H9 (cell line): ENCODE results near the gene STAMBPL1. TPM values are rescaled to one million over a fixed set of nuclear protein-coding genes. Genes with fewer than 3 reads are reported as not detected.

ENCODE experiments used
- DNase-seq: peaks from one replicate; pipeline ENCODE4 v3.0.0-alpha.2; 2017
- H2AFZ ChIP-seq: one replicate; pipeline ENCODE4 v1.6.1; 2013; ENCODE audit warnings: mild to moderate bottlenecking, low read length, control low read depth, moderate library complexity
- H2AK5ac ChIP-seq: 2 replicates; pipeline ENCODE4 v1.6.1; 2013; ENCODE audit warnings: low read length, control low read depth, mixed read lengths; ENCODE audit not compliant: insufficient read length
- H2BK120ac ChIP-seq: one replicate; pipeline ENCODE4 v1.6.1; 2013; ENCODE audit warnings: low read depth, mild to moderate bottlenecking, low read length, control low read depth, inconsistent platforms; ENCODE audit not compliant: poor library complexity, severe bottlenecking
- H2BK12ac ChIP-seq: 2 replicates; pipeline ENCODE4 v1.6.1; 2013; ENCODE audit warnings: low read length, control low read depth, mixed read lengths, low read depth; ENCODE audit not compliant: insufficient read length
- H2BK15ac ChIP-seq: 2 replicates; pipeline ENCODE4 v1.6.1; 2013; ENCODE audit warnings: low read depth, low read length, control low read depth
- H2BK20ac ChIP-seq: one replicate; pipeline ENCODE4 v1.6.1; 2013; ENCODE audit warnings: low read depth, mild to moderate bottlenecking, low read length, control low read depth, inconsistent platforms; ENCODE audit not compliant: poor library complexity, severe bottlenecking
- H2BK5ac ChIP-seq: 2 replicates; pipeline ENCODE4 v1.6.1; 2013; ENCODE audit warnings: low read length, control low read depth, mixed read lengths; ENCODE audit not compliant: insufficient read length
- H3K14ac ChIP-seq: 2 replicates; pipeline ENCODE4 v1.6.1; 2013; ENCODE audit warnings: low read length, control low read depth; ENCODE audit not compliant: insufficient read depth
- H3K18ac ChIP-seq: 2 replicates; pipeline ENCODE4 v1.6.1; 2013; ENCODE audit warnings: low read depth, mild to moderate bottlenecking, mixed read lengths, low read length, control low read depth; ENCODE audit not compliant: insufficient read length
- H3K23ac ChIP-seq: 2 replicates; pipeline ENCODE4 v1.6.1; 2013; ENCODE audit warnings: low read length, control low read depth, mixed read lengths, low read depth; ENCODE audit not compliant: insufficient read length
- H3K23me2 ChIP-seq: 2 replicates; pipeline ENCODE4 v1.6.1; 2013; ENCODE audit warnings: low read depth, mild to moderate bottlenecking, mixed read lengths, low read length, control low read depth; ENCODE audit not compliant: insufficient read length, poor library complexity, severe bottlenecking
- H3K27ac ChIP-seq: 2 replicates; pipeline ENCODE4 v1.5.1; 2013; ENCODE audit warnings: low read length, control low read depth, mixed read lengths, low read depth; ENCODE audit not compliant: insufficient read length
- H3K27me3 ChIP-seq: 2 replicates; pipeline ENCODE4 v1.6.1; 2013; ENCODE audit warnings: low read length, control low read depth, inconsistent platforms; ENCODE audit not compliant: insufficient read depth
- H3K4ac ChIP-seq: 2 replicates; pipeline ENCODE4 v1.6.1; 2013; ENCODE audit warnings: low read depth, mild to moderate bottlenecking, control low read depth, inconsistent platforms, low read length, moderate library complexity
- H3K4me1 ChIP-seq: 2 replicates; pipeline ENCODE4 v1.6.1; 2013; ENCODE audit warnings: low read length, control low read depth, inconsistent platforms; ENCODE audit not compliant: insufficient read depth
- H3K4me2 ChIP-seq: 2 replicates; pipeline ENCODE4 v1.6.1; 2013; ENCODE audit warnings: low read length, control low read depth, mixed read lengths; ENCODE audit not compliant: insufficient read length, insufficient read depth
- H3K56ac ChIP-seq: 2 replicates; pipeline ENCODE4 v1.6.1; 2013; ENCODE audit warnings: low read depth, mild to moderate bottlenecking, mixed read lengths, low read length, control low read depth; ENCODE audit not compliant: insufficient read length
- H3K79me1 ChIP-seq: 2 replicates; pipeline ENCODE4 v1.6.1; 2013; ENCODE audit warnings: low read depth, mild to moderate bottlenecking, moderate library complexity, low read length, control low read depth, inconsistent platforms; ENCODE audit not compliant: insufficient read depth, poor library complexity, severe bottlenecking
- H3K79me2 ChIP-seq: 2 replicates; pipeline ENCODE4 v1.6.1; 2013; ENCODE audit warnings: low read length, control low read depth, inconsistent platforms; ENCODE audit not compliant: insufficient read depth
- H3K9ac ChIP-seq: 2 replicates; pipeline ENCODE4 v1.6.1; 2013; ENCODE audit warnings: low read length, control low read depth, mixed read lengths; ENCODE audit not compliant: insufficient read length; ENCODE audit errors: extremely low read depth
- H3K9me3 ChIP-seq: one replicate; pipeline ENCODE4 v1.6.1; 2013; ENCODE audit warnings: low read depth, low read length, inconsistent platforms; ENCODE audit not compliant: control insufficient read depth
- H3T11ph ChIP-seq: one replicate; pipeline ENCODE4 v1.6.1; 2013; ENCODE audit warnings: mild to moderate bottlenecking, low read length, control low read depth, inconsistent platforms
- H4K20me1 ChIP-seq: one replicate; pipeline ENCODE4 v1.6.1; 2013; ENCODE audit not compliant: control insufficient read depth, insufficient read length, insufficient read depth
- H4K5ac ChIP-seq: 2 replicates; pipeline ENCODE4 v1.6.1; 2013; ENCODE audit warnings: low read depth, mild to moderate bottlenecking, mixed read lengths, low read length, control low read depth; ENCODE audit not compliant: insufficient read length
- H4K8ac ChIP-seq: replicated peaks from 2 replicates; pipeline ENCODE4 v1.6.1; 2013; ENCODE audit warnings: low read length, control low read depth, mixed read lengths, low read depth; ENCODE audit not compliant: insufficient read length
- H4K91ac ChIP-seq: 2 replicates; pipeline ENCODE4 v1.6.1; 2013; ENCODE audit warnings: low read depth, mild to moderate bottlenecking, moderate library complexity, mixed read lengths, low read length, control low read depth; ENCODE audit not compliant: insufficient read length
- H3K27ac Mint-ChIP-seq, 3 experiments: 2 replicates in 2 of 3; 3 replicates in 1 of 3; pipeline ENCODE4 v1.8.0; 2020 to 2021; ENCODE audit warnings: mixed read lengths in 3 of 3, mild to moderate bottlenecking in 1 of 3, moderate library complexity in 1 of 3
- H3K27me3 Mint-ChIP-seq: 2 replicates; pipeline ENCODE4 v1.8.0; 2021; ENCODE audit warnings: low read depth, mild to moderate bottlenecking, moderate library complexity, mixed read lengths
- H3K36me3 Mint-ChIP-seq, 3 experiments: 2 replicates in 2 of 3; 3 replicates in 1 of 3; pipeline ENCODE4 v1.8.0; 2020 to 2021; ENCODE audit warnings: low read depth in 3 of 3, mixed read lengths in 3 of 3; ENCODE audit not compliant: insufficient read depth in 1 of 3
- H3K4me1 Mint-ChIP-seq, 2 experiments: 2 replicates each; pipeline ENCODE4 v1.8.0; 2020; ENCODE audit warnings: mixed read lengths in 2 of 2
- H3K4me3 Mint-ChIP-seq, 2 experiments: 2 replicates in 1 of 2; 3 replicates in 1 of 2; pipeline ENCODE4 v1.8.0; 2020 to 2021; ENCODE audit warnings: mild to moderate bottlenecking in 2 of 2, mixed read lengths in 2 of 2, moderate library complexity in 1 of 2
- H3K9me3 Mint-ChIP-seq, 2 experiments: 2 replicates in 1 of 2; 3 replicates in 1 of 2; pipeline ENCODE4 v1.8.0; 2020; ENCODE audit warnings: mild to moderate bottlenecking in 2 of 2, mixed read lengths in 2 of 2, moderate library complexity in 1 of 2
- WGBS: extraction: QIAGEN DNeasy Blood & Tissue Kit; methylation state at CpG from one replicate; pipeline ENCODE4 v1.1.7; 2013; ENCODE audit warnings: missing lambda C conversion rate, low lambda C conversion rate, mixed read lengths; ENCODE audit not compliant: insufficient read length; ENCODE audit errors: extremely low coverage; 5-methylcytosine and 5-hydroxymethylcytosine counted together
- total RNA-seq: library from RNA; stranded (reverse); gene quantifications from 2 replicates; pipeline ENCODE4 v1.2.1, GENCODE V29; 2021
- TF ChIP-seq, protein P1 (sequence below): fragments of 200-600 bp; sonication (generic); conservative IDR thresholded peaks from 3 replicates; pipeline ENCODE4 v1.8.0; 2021; ENCODE audit warnings: antibody characterized with exemption, mild to moderate bottlenecking

The STAMBPL1 gene
- total RNA-seq, 1 experiment from 2014 or later, result 3.2 TPM

DNA sequence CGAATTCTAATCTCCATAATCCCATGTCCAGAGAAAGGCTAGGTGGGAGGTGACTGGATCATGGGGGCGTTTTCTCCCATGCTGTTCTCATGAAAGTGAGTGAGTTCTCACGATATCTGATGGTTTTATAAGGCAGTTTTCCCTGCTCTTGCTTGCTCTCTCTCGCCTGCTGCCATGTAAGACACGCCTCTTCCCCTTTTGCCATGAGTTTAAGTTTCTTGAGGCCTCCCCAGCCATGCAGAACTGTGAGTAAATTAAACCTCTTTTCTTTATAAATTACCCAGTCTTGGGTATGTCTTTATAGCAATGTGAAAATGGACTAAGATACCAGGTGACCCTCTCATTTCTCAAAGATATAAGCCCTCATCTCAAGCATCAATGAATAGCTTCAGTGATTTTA, 73.6 kb downstream of the STAMBPL1 start:
- no peak overlapping the region for H3K27ac Mint-ChIP-seq
- peaks cover 15 to 17% of the 10 kb centered on the region in 2 experiments for H3K4me1 Mint-ChIP-seq
- H3K79me2 ChIP-seq, result no peaks in the 10 kb centered on the region
- WGBS, result no CpG with 5 or more reads among the region's 5 CpGs
- H2BK12ac ChIP-seq, result no peak overlapping the region
- no peak overlapping the region for H4K91ac ChIP-seq
- H3K4me1 ChIP-seq, result peaks cover 3% of the 10 kb centered on the region; the same call in 1 of the 2 replicates
- no peak overlapping the region for H3K18ac ChIP-seq
- H3K9me3 ChIP-seq, result no peaks in the 10 kb centered on the region
- no peaks in the 10 kb centered on the region for H3K9me3 Mint-ChIP-seq
- no peak overlapping the region for H2BK5ac ChIP-seq
- no peaks in the 10 kb centered on the region for H3K79me1 ChIP-seq
- H3K23me2 ChIP-seq, result no peaks in the 10 kb centered on the region
- no peak overlapping the region for H2AK5ac ChIP-seq
- H3K23ac ChIP-seq, result no peak overlapping the region
- no peak overlapping the region for H3K4ac ChIP-seq
- TF ChIP-seq, protein P1, sequence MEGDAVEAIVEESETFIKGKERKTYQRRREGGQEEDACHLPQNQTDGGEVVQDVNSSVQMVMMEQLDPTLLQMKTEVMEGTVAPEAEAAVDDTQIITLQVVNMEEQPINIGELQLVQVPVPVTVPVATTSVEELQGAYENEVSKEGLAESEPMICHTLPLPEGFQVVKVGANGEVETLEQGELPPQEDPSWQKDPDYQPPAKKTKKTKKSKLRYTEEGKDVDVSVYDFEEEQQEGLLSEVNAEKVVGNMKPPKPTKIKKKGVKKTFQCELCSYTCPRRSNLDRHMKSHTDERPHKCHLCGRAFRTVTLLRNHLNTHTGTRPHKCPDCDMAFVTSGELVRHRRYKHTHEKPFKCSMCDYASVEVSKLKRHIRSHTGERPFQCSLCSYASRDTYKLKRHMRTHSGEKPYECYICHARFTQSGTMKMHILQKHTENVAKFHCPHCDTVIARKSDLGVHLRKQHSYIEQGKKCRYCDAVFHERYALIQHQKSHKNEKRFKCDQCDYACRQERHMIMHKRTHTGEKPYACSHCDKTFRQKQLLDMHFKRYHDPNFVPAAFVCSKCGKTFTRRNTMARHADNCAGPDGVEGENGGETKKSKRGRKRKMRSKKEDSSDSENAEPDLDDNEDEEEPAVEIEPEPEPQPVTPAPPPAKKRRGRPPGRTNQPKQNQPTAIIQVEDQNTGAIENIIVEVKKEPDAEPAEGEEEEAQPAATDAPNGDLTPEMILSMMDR, result no peak
- no peaks in the 10 kb centered on the region for H4K20me1 ChIP-seq
- H3K4me3 Mint-ChIP-seq, result no peak overlapping the region
- H3K56ac ChIP-seq, result no peak overlapping the region
- H3T11ph ChIP-seq, result no peak overlapping the region
- no peaks in the 10 kb centered on the region for H3K36me3 Mint-ChIP-seq
- no peak overlapping the region for H3K9ac ChIP-seq
- no peak overlapping the region for H3K14ac ChIP-seq
- DNase-seq, result no peak
- no peak overlapping the region for H2BK15ac ChIP-seq
- no peak overlapping the region for H4K5ac ChIP-seq
- no peak overlapping the region for H2BK20ac ChIP-seq
- H3K27me3 Mint-ChIP-seq, result no peaks in the 10 kb centered on the region
- no peaks in the 10 kb centered on the region for H3K27me3 ChIP-seq
- no peak overlapping the region for H2BK120ac ChIP-seq
- no peak overlapping the region for H4K8ac ChIP-seq
- H2AFZ ChIP-seq, result no peak overlapping the region
- H3K27ac ChIP-seq, result no peak overlapping the region
- H3K4me2 ChIP-seq, result no peak overlapping the region
